PFSK-1 (cell line): ENCODE results near the gene CHST3.

ENCODE experiments used
- POLR2AphosphoS5 ChIP-seq: IDR thresholded peaks from 2 replicates; pipeline ENCODE4 v1.6.1; 2012; ENCODE audit warnings: low read depth, mild to moderate bottlenecking, control low read depth, low read length, moderate library complexity
- REST ChIP-seq, 2 experiments: IDR thresholded peaks; 2 replicates each; pipeline versions ENCODE4 v1.6.1 to v1.8.0; 2011 to 2012; ENCODE audit warnings: low read depth in 2 of 2, low read length in 2 of 2, control low read depth in 1 of 2, inconsistent platforms in 1 of 2, mild to moderate bottlenecking in 1 of 2, moderate library complexity in 1 of 2; ENCODE audit not compliant: insufficient read depth in 1 of 2
- TAF1 ChIP-seq: IDR thresholded peaks from 2 replicates; pipeline ENCODE4 v1.6.1; 2012; ENCODE audit warnings: low read length, control low read depth, borderline replicate concordance; ENCODE audit not compliant: insufficient read depth

DNA sequence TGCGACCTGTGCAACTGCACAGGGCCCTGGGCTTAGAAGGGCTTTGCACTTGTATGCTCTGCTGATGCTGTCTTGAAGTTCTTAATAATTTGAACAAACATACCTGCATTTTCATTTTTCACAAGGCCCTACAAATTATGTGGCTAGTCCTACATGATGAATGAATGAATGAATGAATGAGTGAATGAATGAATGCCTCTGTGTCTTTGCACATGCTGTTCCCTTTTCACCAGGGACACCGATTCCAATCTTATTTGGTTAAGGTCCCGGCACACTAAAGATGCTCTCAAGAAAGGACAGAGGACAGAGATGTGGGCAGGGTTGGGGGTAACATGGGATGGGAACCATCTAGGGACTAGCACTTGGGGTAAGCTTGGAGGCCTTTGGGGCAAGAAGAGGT is 39.4 kb upstream of the CHST3 start:
- TF ChIP-seq POLR2AphosphoS5 (no peak), REST (IDR thresholded peaks at IDR 0.05; ENCODE audit: insufficient read depth in 1 of 2, low read depth in 2 of 2, low read length in 2 of 2) (no peak), TAF1 (no peak)
